HG03521 (cell line): Measurements from ENCODE around the gene SPINK9.
"Not testable (repeated sequence)": the region's sequence is repeated elsewhere in the genome, so short reads cannot be mapped to it uniquely, and the experiment has no call there.

Experiments
- ATAC-seq: cut with Tn5 transposase; IDR thresholded peaks from one replicate; pipeline ENCODE4 v1.9.1; 2021; ENCODE audit warnings: mild to moderate bottlenecking, moderate library complexity; ENCODE audit not compliant: unreplicated experiment

SPINK9 gene

DNA sequence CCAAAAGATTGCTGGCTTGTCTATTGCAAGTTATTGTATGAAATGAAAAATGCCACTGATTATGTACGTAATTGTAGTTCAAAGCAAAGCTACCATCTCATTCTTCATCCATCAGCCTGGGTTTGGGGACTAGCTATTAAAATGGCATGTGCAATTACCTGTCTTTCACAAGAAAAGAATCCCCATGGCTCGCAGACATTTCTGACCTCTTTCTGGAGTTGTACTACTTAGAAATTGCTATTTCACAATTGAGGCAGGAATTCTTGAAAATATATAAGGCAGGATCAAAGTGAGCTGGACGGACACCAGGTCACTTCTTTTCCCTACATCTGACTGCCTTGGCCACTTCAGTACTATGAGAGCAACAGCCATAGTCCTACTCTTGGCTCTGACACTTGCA is at the start of gene SPINK9:
Gene SPINK9 (plus strand): TSS at position 301 of the 400 bp plus-strand sequence. CDS start 55 bp downstream, at position 356.
- no peak for ATAC-seq

DNA sequence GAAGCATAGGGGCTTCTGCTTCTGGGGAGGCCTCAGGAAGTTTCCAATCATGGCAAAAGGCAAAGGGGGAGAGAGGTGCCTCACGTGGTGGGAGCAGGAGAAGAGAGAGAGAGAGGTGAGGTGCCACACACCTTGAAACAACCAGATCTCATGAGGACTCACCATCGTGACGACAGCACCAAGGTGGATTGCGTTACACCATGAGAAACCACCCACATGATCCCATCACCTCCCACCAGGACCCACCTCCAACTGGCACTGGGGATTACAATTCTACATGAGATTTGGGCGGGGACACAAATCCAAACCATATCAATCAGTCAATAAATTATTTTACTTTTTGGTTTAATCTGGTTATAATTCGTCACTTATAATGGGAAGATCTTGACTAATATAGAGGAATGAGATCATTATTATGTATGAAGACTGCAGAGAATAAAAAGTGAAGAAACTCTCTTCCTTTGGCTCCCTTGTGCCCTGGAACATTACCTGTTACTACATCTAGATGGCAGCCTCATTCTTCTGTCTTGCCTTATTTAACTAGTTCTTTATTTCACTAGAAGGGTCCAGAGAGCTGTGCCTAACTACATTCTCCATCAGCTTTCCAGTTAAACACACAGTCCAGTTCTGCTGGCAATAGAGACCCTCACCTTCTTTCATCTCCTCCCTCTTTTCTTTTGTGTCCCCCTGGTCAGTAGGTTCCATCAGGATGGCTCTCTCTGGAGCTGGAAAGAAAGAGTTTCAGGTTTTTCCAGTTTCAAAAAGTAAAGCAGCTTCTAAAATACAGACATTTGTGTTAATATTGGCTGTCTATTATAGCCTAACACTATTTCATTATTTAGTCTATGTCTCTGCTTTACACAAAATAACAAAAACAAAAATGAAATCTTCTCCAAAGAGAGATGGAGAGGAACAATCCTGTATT is 44.8 kb upstream of the SPINK9 start:
- ATAC-seq = no peak

- no peak for ATAC-seq
Observed at GRCh38 chr5:148297731-148298130, 37.6 kb upstream of the SPINK9 start.

GRCh38 chr5:148306446-148306845 is 28.9 kb upstream of the SPINK9 start:
- ATAC-seq = no peak

- no peak for ATAC-seq
Observed at GRCh38 chr5:148309019-148309418, 26.3 kb upstream of the SPINK9 start.

- ATAC-seq = no peak
Observed at GRCh38 chr5:148309746-148310145, 25.6 kb upstream of the SPINK9 start.

DNA sequence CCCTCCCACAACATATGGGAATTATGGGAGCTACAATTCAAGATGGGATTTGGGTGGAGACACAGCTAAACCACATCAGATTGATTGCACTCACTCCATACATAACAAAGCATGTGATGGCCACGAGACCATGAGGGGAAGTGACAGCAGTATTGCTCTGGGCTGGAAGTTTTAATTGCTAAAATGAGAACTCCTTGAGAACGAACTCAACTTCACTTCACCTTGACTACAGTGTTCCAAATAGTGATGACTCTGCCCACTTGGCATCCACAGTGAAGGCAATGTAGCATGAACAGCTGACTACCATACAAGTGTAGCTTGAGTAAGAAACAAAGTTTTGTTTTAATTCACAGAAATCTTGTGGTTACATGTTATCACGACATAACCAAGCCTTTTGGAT is 23.9 kb upstream of the SPINK9 start:
- no peak for ATAC-seq

GRCh38 chr5:148312153-148312552 is 23.2 kb upstream of the SPINK9 start, which contains the start of gene SPINK7:
Gene SPINK7 (plus strand): TSS chr5:148312423. CDS start chr5:148312484, 61 bp downstream.
- ATAC-seq = no peak

GRCh38 chr5:148314187-148314586 is 21.2 kb upstream of the SPINK9 start:
- ATAC-seq = no peak

DNA sequence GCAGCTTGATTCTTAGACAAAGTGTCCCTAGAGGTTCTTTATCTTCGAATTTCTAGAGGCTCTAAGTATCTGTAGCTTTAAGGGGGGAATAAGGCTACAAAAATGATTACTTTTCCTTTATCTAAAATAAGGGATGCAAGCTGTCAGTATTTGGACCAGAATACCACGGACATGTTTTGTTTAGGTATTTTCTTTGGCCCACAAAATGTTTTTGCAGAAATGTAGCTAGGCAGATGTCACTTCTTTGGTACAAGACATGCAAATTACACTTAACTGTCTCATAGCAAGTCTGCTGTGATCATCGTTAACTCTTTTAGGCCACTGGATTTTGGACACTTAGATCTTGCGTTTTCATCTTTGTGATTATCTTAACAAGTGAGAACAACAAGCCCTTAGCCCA is 20.6 kb upstream of the SPINK9 start:
- ATAC-seq = no peak

DNA sequence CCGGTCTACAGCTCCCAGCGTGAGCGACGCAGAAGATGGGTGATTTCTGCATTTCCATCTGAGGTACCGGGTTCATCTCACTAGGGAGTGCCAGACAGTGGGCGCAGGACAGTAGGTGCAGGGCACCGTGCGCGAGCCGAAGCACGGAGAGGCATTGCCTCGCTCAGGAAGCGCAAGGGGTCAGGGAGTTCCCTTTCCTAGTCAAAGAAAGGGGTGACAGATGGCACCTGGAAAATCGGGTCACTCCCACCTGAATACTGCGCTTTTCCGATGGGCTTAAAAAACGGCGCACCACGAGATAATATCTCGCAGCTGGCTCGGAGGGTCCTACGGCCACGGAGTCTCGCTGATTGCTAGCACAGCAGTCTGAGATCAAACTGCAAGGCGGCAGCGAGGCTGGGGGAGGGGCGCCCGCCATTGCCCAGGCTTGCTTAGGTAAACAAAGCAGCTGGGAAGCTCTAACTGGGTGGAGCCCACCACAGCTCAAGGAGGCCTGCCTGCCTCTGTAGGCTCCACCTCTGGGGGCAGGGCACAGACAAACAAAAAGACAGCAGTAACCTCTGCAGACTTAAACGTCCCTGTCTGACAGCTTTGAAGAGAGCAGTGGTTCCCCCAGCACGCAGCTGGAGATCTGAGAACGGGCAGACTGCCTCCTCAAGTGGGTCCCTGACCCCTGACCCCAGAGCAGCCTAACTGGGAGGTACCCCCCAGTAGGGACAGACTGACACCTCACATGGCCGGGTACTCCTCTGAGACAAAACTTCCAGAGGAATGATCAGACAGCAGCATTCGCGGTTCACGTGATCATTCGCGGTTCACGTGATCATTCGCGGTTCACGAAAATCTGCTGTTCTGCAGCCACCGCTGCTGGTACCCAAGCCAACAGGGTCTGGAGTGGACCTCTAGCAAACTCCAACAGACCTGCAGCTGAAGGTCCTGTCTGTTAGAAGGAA is 15.1 kb upstream of the SPINK9 start:
- ATAC-seq = not testable (repeated sequence)

- ATAC-seq = no peak
Observed at GRCh38 chr5:148333262-148333849, 2.0 kb upstream of the SPINK9 start.

- no peak for ATAC-seq
Observed at GRCh38 chr5:148336704-148337435, 1.5 kb downstream of the SPINK9 start.

DNA sequence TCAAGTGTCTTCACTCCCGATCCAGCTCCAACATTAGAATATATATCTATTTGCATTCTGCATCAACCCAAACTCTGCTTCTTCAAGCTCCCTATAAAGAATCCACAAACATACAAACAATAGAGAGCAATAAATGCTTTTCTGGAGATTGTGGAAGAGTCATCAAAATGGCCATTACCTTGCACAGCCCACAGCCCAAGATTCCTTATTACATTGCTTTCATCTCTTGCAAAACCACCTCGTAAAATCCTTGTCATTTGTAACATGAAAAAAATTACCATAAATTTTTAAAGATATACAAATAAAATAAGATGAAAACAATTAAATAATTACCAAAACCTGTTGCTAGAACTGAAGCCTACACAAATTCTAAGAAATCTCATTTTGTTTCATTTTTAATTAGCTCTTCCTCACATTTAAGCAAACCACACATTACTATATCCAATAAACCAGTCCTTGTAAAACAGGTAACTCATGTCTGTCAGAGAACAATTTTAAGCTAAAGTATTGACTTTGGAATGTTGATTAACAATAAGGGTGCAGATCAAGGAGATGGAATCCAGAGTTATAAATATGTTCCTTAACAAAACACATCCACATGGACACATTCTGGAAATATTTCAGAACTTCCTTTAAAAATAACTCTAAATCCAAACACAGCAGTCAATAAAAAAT is 7.1 kb downstream of the SPINK9 start:
- ATAC-seq = no peak

- no peak for ATAC-seq
Observed at GRCh38 chr5:148343046-148343407, 7.7 kb downstream of the SPINK9 start.

DNA sequence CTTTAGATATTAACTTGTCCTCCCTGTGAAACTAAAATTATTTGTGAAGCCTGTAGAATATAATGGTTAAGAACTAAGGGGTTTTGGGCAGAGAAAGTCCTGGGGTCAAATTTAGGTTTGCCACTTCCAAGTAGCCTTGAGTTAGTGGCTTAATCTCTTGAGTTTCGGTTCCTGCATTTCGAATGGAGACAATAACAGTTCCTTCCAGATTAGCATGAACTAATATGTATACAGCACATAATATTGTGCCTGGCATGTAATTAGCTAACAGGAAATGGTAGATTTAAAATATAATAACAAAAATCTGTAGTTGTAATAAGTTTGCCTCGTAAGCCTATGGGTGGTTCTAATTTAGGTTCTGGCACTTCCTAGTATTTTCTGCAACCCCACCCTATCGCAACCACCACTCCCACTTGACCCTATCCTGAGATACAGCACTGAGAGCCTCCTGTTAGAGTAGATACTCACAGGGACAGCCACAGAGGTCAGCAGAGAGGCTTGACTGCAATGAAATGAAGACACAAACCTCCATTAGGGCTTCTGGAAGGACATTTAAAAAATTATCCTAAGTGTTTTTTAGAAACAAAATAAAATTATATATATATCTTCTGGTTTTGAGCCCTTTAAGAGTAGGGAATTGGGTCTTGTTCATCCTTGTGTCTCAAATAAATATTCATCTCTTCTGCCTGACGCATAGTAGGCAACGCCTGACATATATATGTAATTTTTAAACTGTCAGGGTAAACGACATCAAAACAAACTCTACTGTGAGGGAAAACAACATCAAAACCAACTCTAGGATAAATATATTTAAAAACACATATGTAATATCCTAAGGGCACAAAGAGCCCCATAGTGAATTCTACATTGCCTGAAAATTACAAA is 8.5 kb downstream of the SPINK9 start:
- ATAC-seq = no peak

DNA sequence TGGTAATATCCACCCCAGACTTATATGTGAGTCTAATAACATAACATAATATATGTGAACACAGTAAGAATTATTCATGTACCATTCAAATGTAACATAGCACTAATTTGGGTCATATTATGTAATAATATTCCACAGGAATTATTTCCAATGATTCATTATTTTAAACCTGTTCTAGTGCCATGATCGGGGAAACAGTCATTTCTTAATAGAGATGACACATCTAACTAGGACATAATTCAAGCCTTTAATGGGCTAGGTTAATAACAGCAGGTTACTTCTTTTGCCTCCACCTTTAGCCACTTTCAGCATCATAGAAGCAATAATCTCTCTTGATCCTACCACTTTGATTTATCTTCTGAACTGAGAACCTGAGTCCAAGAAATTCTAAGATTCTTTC is 12.3 kb downstream of the SPINK9 start:
- ATAC-seq = no peak

GRCh38 chr5:148352696-148353095 is 17.3 kb downstream of the SPINK9 start:
- ATAC-seq = no peak

GRCh38 chr5:148353634-148354033 is 18.3 kb downstream of the SPINK9 start:
- no peak for ATAC-seq
